ENCODE data around the gene THADA.
"Not testable (repeated sequence)": the region's sequence is repeated elsewhere in the genome, so short reads cannot be mapped to it uniquely, and the experiment has no call there.

THADA gene

GRCh38 chr2:43189861-43190260 is 406.0 kb downstream of the THADA start:
- H3K27me3 ChIP-seq (ENCODE audit: control insufficient read depth, insufficient read depth, low read length); H3K9me3 ChIP-seq (ENCODE audit: control insufficient read depth, insufficient read depth, low read depth, low read length); H3K27ac ChIP-seq (ENCODE audit: low read depth, low read length); H3K9ac ChIP-seq (ENCODE audit: low read length); H3K36me3 ChIP-seq (ENCODE audit: control insufficient read depth, insufficient read depth, low read length); H3K4me3 ChIP-seq (ENCODE audit: low read depth, low read length): not testable (repeated sequence)
- peaks cover 43% of the 10 kb centered on the region for H3K4me1 ChIP-seq (ENCODE audit: control insufficient read depth, insufficient read depth, low read length)

GRCh38 chr2:43188561-43189386 is 407.1 kb downstream of the THADA start:
- no peak overlapping the region for H3K4me3 ChIP-seq (ENCODE audit: low read depth, low read length)
- peaks cover 47% of the 10 kb centered on the region for H3K4me1 ChIP-seq (ENCODE audit: control insufficient read depth, insufficient read depth, low read length)
- H3K9ac ChIP-seq (ENCODE audit: low read length) = no peak overlapping the region

GRCh38 chr2:43186679-43187374 is 409.0 kb downstream of the THADA start:
- no peaks in the 10 kb centered on the region for H3K27me3 ChIP-seq (ENCODE audit: control insufficient read depth, insufficient read depth, low read length)
- peak overlapping the region; percentile 49 for H3K9ac ChIP-seq (ENCODE audit: low read length)
- no peaks in the 10 kb centered on the region for H3K9me3 ChIP-seq (ENCODE audit: control insufficient read depth, insufficient read depth, low read depth, low read length)
- H3K36me3 ChIP-seq (ENCODE audit: control insufficient read depth, insufficient read depth, low read length) = no peaks in the 10 kb centered on the region
- no peak overlapping the region for H3K4me3 ChIP-seq (ENCODE audit: low read depth, low read length)
- peak overlapping the region; percentile 74 for H3K27ac ChIP-seq (ENCODE audit: low read depth, low read length)
- peaks cover 47% of the 10 kb centered on the region for H3K4me1 ChIP-seq (ENCODE audit: control insufficient read depth, insufficient read depth, low read length)

More at GRCh38 chr2:43188561-43189386, 407.1 kb downstream of the THADA start:
- H3K36me3 ChIP-seq (ENCODE audit: control insufficient read depth, insufficient read depth, low read length) = no peaks in the 10 kb centered on the region
- no peak overlapping the region for H3K27ac ChIP-seq (ENCODE audit: low read depth, low read length)
- H3K27me3 ChIP-seq (ENCODE audit: control insufficient read depth, insufficient read depth, low read length) = no peaks in the 10 kb centered on the region
- H3K9me3 ChIP-seq (ENCODE audit: control insufficient read depth, insufficient read depth, low read depth, low read length) = no peaks in the 10 kb centered on the region

- peaks cover 50% of the 10 kb centered on the region for H3K4me1 ChIP-seq (ENCODE audit: control insufficient read depth, insufficient read depth, low read length)
- no peak overlapping the region for H3K4me3 ChIP-seq (ENCODE audit: low read depth, low read length)
- H3K9me3 ChIP-seq (ENCODE audit: control insufficient read depth, insufficient read depth, low read depth, low read length) = no peaks in the 10 kb centered on the region
- H3K27me3 ChIP-seq (ENCODE audit: control insufficient read depth, insufficient read depth, low read length) = no peaks in the 10 kb centered on the region
- peak overlapping the region; percentile 74; the same call in 1 of the 2 replicates for H3K27ac ChIP-seq (ENCODE audit: low read depth, low read length)
- H3K36me3 ChIP-seq (ENCODE audit: control insufficient read depth, insufficient read depth, low read length) = no peaks in the 10 kb centered on the region
- peak overlapping the region; percentile 49 for H3K9ac ChIP-seq (ENCODE audit: low read length)
Observed at GRCh38 chr2:43186321-43186678, 409.5 kb downstream of the THADA start.

- peak overlapping the region; percentile 24 for H3K9ac ChIP-seq (ENCODE audit: low read length)
- no peaks in the 10 kb centered on the region for H3K27me3 ChIP-seq (ENCODE audit: control insufficient read depth, insufficient read depth, low read length)
- H3K36me3 ChIP-seq (ENCODE audit: control insufficient read depth, insufficient read depth, low read length) = no peaks in the 10 kb centered on the region
- peaks cover 62% of the 10 kb centered on the region for H3K4me1 ChIP-seq (ENCODE audit: control insufficient read depth, insufficient read depth, low read length)
- no peak overlapping the region for H3K4me3 ChIP-seq (ENCODE audit: low read depth, low read length)
- no peaks in the 10 kb centered on the region for H3K9me3 ChIP-seq (ENCODE audit: control insufficient read depth, insufficient read depth, low read depth, low read length)
- peak overlapping the region; percentile 51; the same call in 1 of the 2 replicates for H3K27ac ChIP-seq (ENCODE audit: low read depth, low read length)
Observed at GRCh38 chr2:43185146-43185545, 410.7 kb downstream of the THADA start.

DNA sequence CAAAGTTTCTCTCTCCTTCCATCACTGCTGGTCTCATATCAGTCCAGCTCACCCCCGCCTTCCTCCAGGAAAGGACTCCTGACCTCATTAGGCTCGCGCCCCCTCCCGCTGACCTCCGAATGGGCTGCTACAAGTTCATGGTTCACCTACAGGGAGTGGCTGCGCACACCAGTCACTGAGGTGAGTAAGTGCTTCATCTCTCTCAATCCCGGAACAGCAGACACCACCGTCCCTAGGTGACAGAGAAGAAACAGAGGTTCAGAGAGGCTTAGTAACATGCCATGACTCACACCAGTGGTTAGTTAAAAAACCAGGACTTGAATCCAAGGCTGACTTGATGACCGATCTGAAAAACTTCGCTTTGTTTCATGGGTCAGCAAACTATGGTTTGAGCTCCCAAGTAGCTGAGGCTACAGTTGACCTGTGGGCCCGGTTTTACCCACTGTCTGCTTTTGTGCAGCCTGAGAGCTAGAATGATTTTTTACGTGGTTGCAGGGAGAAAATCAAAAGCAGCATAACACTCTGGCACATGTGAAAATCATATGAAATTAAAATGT is 411.4 kb downstream of the THADA start:
- no peak overlapping the region for H3K4me3 ChIP-seq (ENCODE audit: low read depth, low read length)
- peaks cover 67% of the 10 kb centered on the region for H3K4me1 ChIP-seq (ENCODE audit: control insufficient read depth, insufficient read depth, low read length)
- H3K27me3 ChIP-seq (ENCODE audit: control insufficient read depth, insufficient read depth, low read length) = no peaks in the 10 kb centered on the region
- H3K9me3 ChIP-seq (ENCODE audit: control insufficient read depth, insufficient read depth, low read depth, low read length) = no peaks in the 10 kb centered on the region
- H3K9ac ChIP-seq (ENCODE audit: low read length) = peak overlapping the region; percentile 24
- peak overlapping the region; percentile 27; the same call in 1 of the 2 replicates for H3K27ac ChIP-seq (ENCODE audit: low read depth, low read length)
- no peaks in the 10 kb centered on the region for H3K36me3 ChIP-seq (ENCODE audit: control insufficient read depth, insufficient read depth, low read length)

GRCh38 chr2:43183743-43184142 is 412.1 kb downstream of the THADA start:
- peaks cover 74% of the 10 kb centered on the region for H3K4me1 ChIP-seq (ENCODE audit: control insufficient read depth, insufficient read depth, low read length)
- no peaks in the 10 kb centered on the region for H3K27me3 ChIP-seq (ENCODE audit: control insufficient read depth, insufficient read depth, low read length)
- no peak overlapping the region for H3K27ac ChIP-seq (ENCODE audit: low read depth, low read length)
- H3K4me3 ChIP-seq (ENCODE audit: low read depth, low read length) = no peak overlapping the region
- no peaks in the 10 kb centered on the region for H3K36me3 ChIP-seq (ENCODE audit: control insufficient read depth, insufficient read depth, low read length)
- H3K9me3 ChIP-seq (ENCODE audit: control insufficient read depth, insufficient read depth, low read depth, low read length) = no peaks in the 10 kb centered on the region
- H3K9ac ChIP-seq (ENCODE audit: low read length) = no peak overlapping the region

- Histone ChIP-seq H3K27me3 (ENCODE audit: control insufficient read depth, insufficient read depth, low read length) (no peaks in the 10 kb centered on the region), H3K9me3 (ENCODE audit: control insufficient read depth, insufficient read depth, low read depth, low read length) (peaks cover 6% of the 10 kb centered on the region; the same call in 1 of the 2 replicates), H3K4me1 (ENCODE audit: control insufficient read depth, insufficient read depth, low read length) (peaks cover 65% of the 10 kb centered on the region), H3K4me3 (ENCODE audit: low read depth, low read length) (no peak overlapping the region), H3K36me3 (ENCODE audit: control insufficient read depth, insufficient read depth, low read length) (no peaks in the 10 kb centered on the region), H3K9ac (ENCODE audit: low read length) (peak overlapping the region; percentile 34), H3K27ac (ENCODE audit: low read depth, low read length) (peak overlapping the region; percentile 20; the same call in 1 of the 2 replicates)
Observed at GRCh38 chr2:43180897-43181296, 414.9 kb downstream of the THADA start.
